GM12892 (cell line): ENCODE results near the gene CNTNAP2.

Experiments
- POLR2A ChIP-seq: IDR thresholded peaks from 2 replicates; pipeline ENCODE4 v1.6.1; 2011; ENCODE audit warnings: low read depth, low read length, control low read depth
- POLR2AphosphoS5 ChIP-seq: IDR thresholded peaks from 2 replicates; pipeline ENCODE4 v1.6.1; 2011; ENCODE audit warnings: low read depth, low read length, control low read depth

DNA sequence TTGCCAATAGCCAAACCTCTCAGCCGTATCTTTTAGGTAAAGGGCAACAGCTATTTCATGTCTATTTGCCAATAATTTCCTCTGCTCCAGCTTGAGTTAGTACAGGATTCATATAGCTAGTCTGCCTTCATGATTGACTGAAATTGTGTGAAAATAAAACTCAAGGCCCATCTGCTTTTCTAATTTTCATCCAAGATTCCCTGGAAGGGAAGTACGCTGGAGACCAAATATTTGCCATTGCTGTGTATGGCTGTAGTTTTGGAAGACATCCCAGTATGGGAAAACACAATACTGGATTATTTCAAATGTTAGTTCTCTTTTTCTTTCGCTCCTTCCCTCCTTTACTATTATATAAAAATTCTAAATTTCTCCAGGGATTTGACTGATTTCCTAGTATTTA is 652.4 kb downstream of the CNTNAP2 start:
- TF ChIP-seq POLR2A = no peak
- no peak for TF ChIP-seq POLR2AphosphoS5
